Endodermal cell (in vitro differentiated cells): ENCODE data around the gene USP21. TPM values are rescaled to one million over a fixed set of nuclear protein-coding genes. Genes with fewer than 3 reads are reported as not detected.

ENCODE experiments used
- DNase-seq: peaks from one replicate; pipeline ENCODE4 v3.0.0-alpha.2; 2017
- H3K27ac ChIP-seq: 2 replicates; pipeline ENCODE4 v1.5.1; 2013; ENCODE audit warnings: mild to moderate bottlenecking, low read depth, low read length, moderate library complexity
- H3K27me3 ChIP-seq: 2 replicates; pipeline ENCODE4 v1.6.1; 2013; ENCODE audit warnings: mild to moderate bottlenecking, low read length, moderate library complexity; ENCODE audit not compliant: insufficient read depth, control insufficient read depth, poor library complexity, severe bottlenecking
- H3K36me3 ChIP-seq: 2 replicates; pipeline ENCODE4 v1.7.0; 2013; ENCODE audit warnings: mild to moderate bottlenecking, low read length, moderate library complexity; ENCODE audit not compliant: control insufficient read depth, insufficient read depth
- H3K4me1 ChIP-seq: one replicate; pipeline ENCODE4 v1.7.0; 2013; ENCODE audit warnings: low read length; ENCODE audit not compliant: control insufficient read depth, insufficient read depth
- H3K4me3 ChIP-seq: 2 replicates; pipeline ENCODE4 v1.5.1; 2013; ENCODE audit warnings: mild to moderate bottlenecking, low read length, moderate library complexity
- H3K9ac ChIP-seq: 2 replicates; pipeline ENCODE4 v1.6.1; 2013; ENCODE audit warnings: mild to moderate bottlenecking, low read length, moderate library complexity; ENCODE audit not compliant: poor library complexity, severe bottlenecking; ENCODE audit errors: extremely low read depth
- H3K9me3 ChIP-seq: 2 replicates; pipeline ENCODE4 v1.6.1; 2013; ENCODE audit warnings: mild to moderate bottlenecking, low read length, moderate library complexity; ENCODE audit not compliant: control insufficient read depth
- H3K27ac Mint-ChIP-seq: 2 replicates; pipeline ENCODE4 v1.8.0; 2020; ENCODE audit warnings: mixed read lengths
- H3K27me3 Mint-ChIP-seq: 2 replicates; pipeline ENCODE4 v1.8.0; 2021; ENCODE audit warnings: mild to moderate bottlenecking, mixed read lengths; ENCODE audit not compliant: insufficient read depth
- H3K36me3 Mint-ChIP-seq: 2 replicates; pipeline ENCODE4 v1.8.0; 2020; ENCODE audit warnings: low read depth, mixed read lengths
- H3K4me1 Mint-ChIP-seq: 2 replicates; pipeline ENCODE4 v1.8.0; 2020; ENCODE audit warnings: mixed read lengths
- H3K4me3 Mint-ChIP-seq: 2 replicates; pipeline ENCODE4 v1.8.0; 2020; ENCODE audit warnings: mild to moderate bottlenecking, moderate library complexity, mixed read lengths
- H3K9me3 Mint-ChIP-seq: 2 replicates; pipeline ENCODE4 v1.8.0; 2020; ENCODE audit warnings: mild to moderate bottlenecking, mixed read lengths
- CTCF ChIP-seq: fragments of 200-600 bp; sonication (generic); conservative IDR thresholded peaks from 2 replicates; pipeline ENCODE4 v1.5.0; 2021; ENCODE audit warnings: antibody characterized with exemption, mild to moderate bottlenecking
- WGBS, 2 experiments: methylation state at CpG; one replicate each; pipeline versions ENCODE4 v1.1.5 to v1.1.7; 2013; ENCODE audit warnings: missing lambda C conversion rate in 2 of 2, mixed read lengths in 1 of 2; ENCODE audit not compliant: insufficient coverage in 1 of 2, insufficient read length in 1 of 2; 5-methylcytosine and 5-hydroxymethylcytosine counted together
- total RNA-seq, 2 donors: library from RNA; stranded (reverse); fragmentation: NEBNext Ultra II Directional in 1 of 2; extraction: Animal tissue kit (Norgen Biotek cat#: 25700) in 1 of 2; gene quantifications; 2 replicates in 1 of 2; 3 replicates in 1 of 2; pipeline ENCODE4 v1.2.1, GENCODE V29; 2021

USP21 gene
- total RNA-seq, 2 donors from 2014 or later: 26.7 to 39.7 TPM

- Histone ChIP-seq H3K27me3 (no peaks in the 10 kb centered on the region), H3K4me3 (peak overlapping the region; percentile 86), H3K9ac (peak overlapping the region; percentile 68), H3K4me1 (no peaks in the 10 kb centered on the region), H3K36me3 (peaks cover 43% of the 10 kb centered on the region), H3K9me3 (no peaks in the 10 kb centered on the region), H3K27ac (no peak overlapping the region)
- peaks cover 25% of the 10 kb centered on the region for H3K4me1 Mint-ChIP-seq
- 89 to 92% methylated on average over 5 to 9 of the region's 9 CpGs for WGBS, 2 experiments
- TF ChIP-seq CTCF: no peak
- H3K4me3 Mint-ChIP-seq: peak overlapping the region; percentile 77
- H3K27ac Mint-ChIP-seq: peak overlapping the region; percentile 89
- no peak for DNase-seq
- H3K36me3 Mint-ChIP-seq: peaks cover 27% of the 10 kb centered on the region
- no peaks in the 10 kb centered on the region for H3K27me3 Mint-ChIP-seq
- H3K9me3 Mint-ChIP-seq: no peaks in the 10 kb centered on the region
These were observed 837 bp upstream of the USP21 start for GRCh38 chr1:161158316-161159010.

DNA sequence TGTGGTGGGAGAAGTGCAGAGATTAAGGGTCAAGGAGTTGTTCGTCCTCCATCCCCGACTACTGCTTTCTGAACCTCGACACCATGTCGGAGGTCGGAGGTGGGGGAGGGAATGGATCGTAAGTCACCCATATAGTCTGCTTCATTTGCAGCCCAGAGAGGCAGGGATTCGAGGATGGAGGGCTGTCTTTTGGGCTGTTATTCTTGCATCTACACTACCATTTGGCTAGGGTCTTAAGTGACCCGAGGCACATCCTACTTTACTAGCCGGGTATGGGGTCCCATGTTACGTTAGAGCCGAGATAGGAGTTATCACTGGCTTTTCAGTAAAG, 578 bp downstream of the USP21 start:
- no peak for DNase-seq
- H3K9me3 Mint-ChIP-seq: no peaks in the 10 kb centered on the region
- Histone ChIP-seq H3K36me3 (peaks cover 52% of the 10 kb centered on the region), H3K27me3 (no peaks in the 10 kb centered on the region), H3K27ac (no peak overlapping the region), H3K4me1 (peaks cover under 1% of the 10 kb centered on the region), H3K9ac (peak overlapping the region; percentile 68), H3K9me3 (no peaks in the 10 kb centered on the region), H3K4me3 (peak overlapping the region; percentile 86)
- H3K4me1 Mint-ChIP-seq: peaks cover 23% of the 10 kb centered on the region
- WGBS, 2 experiments: 20 to 59% methylated on average over 3 to 11 of the region's 11 CpGs
- H3K27ac Mint-ChIP-seq: peak overlapping the region; percentile 89
- peak overlapping the region; percentile 77 for H3K4me3 Mint-ChIP-seq
- TF ChIP-seq CTCF: no peak
- peaks cover 35% of the 10 kb centered on the region for H3K36me3 Mint-ChIP-seq
- no peaks in the 10 kb centered on the region for H3K27me3 Mint-ChIP-seq

DNA sequence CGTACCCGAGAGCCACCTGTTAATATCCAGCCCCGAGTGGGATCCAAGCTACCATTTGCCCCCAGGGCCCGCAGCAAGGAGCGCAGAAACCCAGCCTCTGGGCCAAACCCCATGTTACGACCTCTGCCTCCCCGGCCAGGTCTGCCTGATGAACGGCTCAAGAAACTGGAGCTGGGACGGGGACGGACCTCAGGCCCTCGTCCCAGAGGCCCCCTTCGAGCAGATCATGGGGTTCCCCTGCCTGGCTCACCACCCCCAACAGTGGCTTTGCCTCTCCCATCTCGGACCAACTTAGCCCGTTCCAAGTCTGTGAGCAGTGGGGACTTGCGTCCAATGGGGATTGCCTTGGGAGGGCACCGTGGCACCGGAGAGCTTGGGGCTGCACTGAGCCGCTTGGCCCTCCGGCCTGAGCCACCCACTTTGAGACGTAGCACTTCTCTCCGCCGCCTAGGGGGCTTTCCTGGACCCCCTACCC, 1.4 kb downstream of the USP21 start:
- WGBS, 2 experiments: 96 to 98% methylated on average over 17 to 22 of the region's 22 CpGs
- no peak overlapping the region for H3K4me3 ChIP-seq

More for the DNA sequence above, 1.4 kb downstream of the USP21 start:
- Mint-ChIP-seq H3K27ac (peak overlapping the region; percentile 89), H3K27me3 (no peaks in the 10 kb centered on the region), H3K4me1 (peaks cover 23% of the 10 kb centered on the region), H3K4me3 (peak overlapping the region; percentile 77), H3K36me3 (peaks cover 35% of the 10 kb centered on the region), H3K9me3 (no peaks in the 10 kb centered on the region)
- Histone ChIP-seq H3K27me3 (no peaks in the 10 kb centered on the region), H3K4me1 (peaks cover 5% of the 10 kb centered on the region), H3K36me3 (peaks cover 55% of the 10 kb centered on the region), H3K9me3 (no peaks in the 10 kb centered on the region), H3K27ac (no peak overlapping the region), H3K9ac (no peak overlapping the region)
- no peak for DNase-seq
- no peak for TF ChIP-seq CTCF
